GM19099 (cell line): Measurements from ENCODE around the gene TSHZ2.

Experiments used
- POLR2A ChIP-seq: IDR thresholded peaks from 3 replicates; pipeline ENCODE4 v1.6.1; 2011; ENCODE audit warnings: low read depth; ENCODE audit not compliant: insufficient read length; ENCODE audit errors: extremely low read depth

The TSHZ2 gene

GRCh38 chr20:53180928-53181362 is 208.8 kb downstream of the TSHZ2 start:
- no peak for TF ChIP-seq POLR2A

DNA sequence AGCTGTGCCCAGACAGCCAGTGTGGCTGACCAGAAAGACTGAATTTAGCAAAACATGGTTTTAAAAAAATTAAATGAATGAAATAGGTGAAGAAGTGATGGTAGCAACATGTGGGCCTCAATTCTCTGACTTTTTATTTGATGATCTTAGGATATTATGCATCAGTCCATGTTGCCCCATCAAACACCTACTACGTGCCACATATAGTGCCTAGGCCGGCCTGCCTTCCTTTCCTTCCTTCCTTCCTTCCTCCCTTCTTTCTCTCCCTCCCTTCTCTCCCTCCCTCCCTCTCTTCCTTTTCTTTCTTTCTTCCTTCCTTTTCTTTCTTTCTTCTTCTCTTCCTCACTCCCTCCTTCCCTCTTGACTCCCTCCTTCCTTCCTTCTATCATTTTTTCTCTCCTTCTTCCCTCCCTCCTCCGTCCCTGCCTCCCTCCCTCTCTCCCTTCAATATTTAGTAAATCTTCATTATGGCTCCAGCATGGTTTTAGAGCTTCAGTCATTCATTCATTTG is 209.8 kb downstream of the TSHZ2 start:
- TF ChIP-seq POLR2A = no peak

- no peak for TF ChIP-seq POLR2A
These were observed 211.0 kb downstream of the TSHZ2 start for GRCh38 chr20:53183181-53183580.

DNA sequence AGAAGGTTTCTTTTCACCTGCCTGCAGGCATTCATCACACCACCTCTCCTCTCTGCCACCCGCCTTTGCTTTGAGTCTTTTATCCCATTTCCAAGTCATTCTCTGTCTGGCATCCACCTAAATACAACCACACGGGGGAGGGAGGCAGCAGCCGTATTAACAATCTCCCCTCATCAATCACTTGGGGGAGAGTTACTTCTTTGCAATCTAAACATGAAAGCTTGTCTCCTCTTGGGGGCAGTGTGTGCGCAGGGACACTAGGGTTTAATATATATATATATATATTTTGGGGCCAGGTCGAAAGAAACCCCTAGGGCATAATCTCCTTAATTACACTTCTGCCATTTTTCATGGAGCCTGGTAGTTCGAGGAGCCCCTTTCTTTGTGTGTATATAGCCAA is 214.5 kb downstream of the TSHZ2 start:
- no peak for TF ChIP-seq POLR2A

GRCh38 chr20:53187392-53188068 is 215.4 kb downstream of the TSHZ2 start:
- no peak for TF ChIP-seq POLR2A

GRCh38 chr20:53190225-53190624 is 218.1 kb downstream of the TSHZ2 start:
- no peak for TF ChIP-seq POLR2A

GRCh38 chr20:53191957-53192356 is 219.8 kb downstream of the TSHZ2 start:
- no peak for TF ChIP-seq POLR2A

GRCh38 chr20:53194306-53195290 is 222.4 kb downstream of the TSHZ2 start:
- no peak for TF ChIP-seq POLR2A

DNA sequence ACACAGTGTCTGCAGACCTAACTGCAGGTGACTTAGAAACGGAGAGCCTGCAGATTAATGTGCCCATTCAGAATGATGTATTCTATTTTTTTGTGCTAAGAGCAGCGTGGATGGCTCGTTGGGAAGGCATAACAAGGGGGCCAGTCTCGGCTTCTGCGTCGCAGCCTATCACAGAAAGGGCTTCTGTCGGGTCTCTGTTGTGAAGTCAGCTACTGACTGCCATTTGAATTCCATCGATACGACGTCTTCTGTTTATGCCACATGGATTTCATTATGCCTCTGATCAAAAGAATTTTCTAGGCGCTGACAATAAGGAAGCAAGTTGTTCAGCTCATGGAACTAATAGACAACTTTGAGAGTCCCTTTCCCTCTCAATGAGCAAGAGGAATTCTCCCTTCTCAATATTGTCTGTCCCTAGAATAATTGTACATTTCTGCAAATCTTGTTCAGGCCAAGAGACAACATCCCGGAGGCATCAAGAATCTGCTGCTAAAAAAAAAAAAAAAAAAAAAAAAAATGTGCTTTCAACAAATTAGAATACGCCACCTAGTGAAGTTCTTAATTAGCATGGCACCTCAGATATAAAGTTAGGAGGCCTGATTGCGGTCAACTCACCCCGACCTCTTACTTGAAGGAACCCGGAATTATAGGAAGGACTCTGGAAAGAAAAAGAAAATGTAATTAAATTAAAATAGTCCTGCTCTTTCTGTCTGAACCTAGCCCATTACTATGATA is 223.9 kb downstream of the TSHZ2 start:
- no peak for TF ChIP-seq POLR2A

- TF ChIP-seq POLR2A = no peak
These were observed 229.4 kb downstream of the TSHZ2 start for GRCh38 chr20:53201588-53201987.

DNA sequence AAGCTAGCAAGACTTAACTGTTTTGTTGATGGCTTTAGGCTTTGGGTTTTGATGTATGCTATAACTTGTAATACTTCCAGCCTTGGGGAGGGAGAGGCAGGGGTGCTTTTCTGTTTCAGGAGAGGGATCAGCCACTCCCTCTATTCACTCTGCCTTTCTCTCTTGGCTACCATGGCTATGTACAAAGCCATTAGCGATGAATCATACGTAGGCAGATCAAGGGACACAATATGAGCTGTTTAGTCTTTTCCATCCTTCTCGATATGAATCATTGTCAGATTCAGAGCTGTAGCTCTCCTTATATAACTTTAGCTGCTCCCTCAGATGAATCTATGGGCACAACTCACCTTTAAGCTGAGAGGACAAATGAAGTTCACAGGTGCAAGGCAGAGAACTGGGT is 230.6 kb downstream of the TSHZ2 start:
- TF ChIP-seq POLR2A = no peak

GRCh38 chr20:53205046-53205445 is 232.9 kb downstream of the TSHZ2 start:
- TF ChIP-seq POLR2A = no peak

DNA sequence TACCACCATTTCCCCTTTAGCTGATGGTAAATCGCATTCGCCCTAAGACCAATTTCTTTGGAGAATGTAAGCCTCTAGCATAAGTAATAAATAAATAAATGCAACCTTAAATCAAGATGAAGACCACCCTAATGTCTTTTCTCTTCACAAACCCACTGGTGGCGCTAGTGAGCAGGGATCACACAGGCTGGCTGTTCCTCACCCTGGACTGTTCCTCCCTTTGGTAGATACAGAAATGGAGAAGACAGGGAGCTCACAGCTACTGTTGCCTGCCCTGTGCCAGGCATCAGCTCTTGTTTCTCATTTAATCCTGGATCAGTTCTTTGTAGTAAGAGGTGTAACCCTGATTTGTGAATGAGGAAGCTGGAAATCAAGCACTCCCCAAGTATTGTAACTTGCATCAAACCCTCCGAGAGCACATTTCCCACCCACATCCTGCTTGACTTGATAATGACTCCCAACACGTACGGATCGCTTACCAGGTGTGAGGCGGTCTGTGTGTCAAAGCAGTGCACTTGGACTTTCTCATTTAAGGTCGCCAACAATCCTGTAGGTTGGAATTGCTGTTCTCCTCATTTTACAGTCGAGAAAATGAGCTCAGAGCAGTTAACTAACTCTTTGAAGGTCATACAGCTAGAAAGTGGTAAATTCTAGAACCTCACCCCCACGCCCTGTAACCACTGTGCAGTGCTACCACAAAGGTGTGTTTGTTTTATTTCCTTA is 236.1 kb downstream of the TSHZ2 start:
- no peak for TF ChIP-seq POLR2A

GRCh38 chr20:53210041-53210440 is 237.9 kb downstream of the TSHZ2 start:
- TF ChIP-seq POLR2A = no peak
